Astrocyte of the cerebellum (primary cell): ENCODE results near the gene B3GAT2.

Experiments
- DNase-seq: peaks from one replicate; pipeline ENCODE4 v3.0.0-alpha.2; 2011; ENCODE audit warnings: low read depth
- H3K4me3 ChIP-seq: 2 replicates; pipeline ENCODE4 v1.5.1; 2011; ENCODE audit warnings: mild to moderate bottlenecking, low read depth, low read length, moderate library complexity
- CTCF ChIP-seq: IDR thresholded peaks from 2 replicates; pipeline ENCODE4 v1.5.1; 2012; ENCODE audit warnings: low read length, low read depth, moderate library complexity, mild to moderate bottlenecking; ENCODE audit errors: missing control alignments
- in situ Hi-C: cut with HindIII; loops from 2 replicates; pipeline ENCODE4 v1.10.0; 2017; ENCODE audit warnings: low sequenced_read_pairs

Gene B3GAT2

GRCh38 chr6:70956451-70957283, at the start of gene B3GAT2:
Gene B3GAT2 (minus strand): TSS chr6:70957060. CDS start chr6:70956429, 631 bp downstream.
- in situ Hi-C loops, result no loop called here
- no peak for DNase-seq
- H3K4me3 ChIP-seq, result peak within 1 kb of the TSS; percentile 47
- no peak for TF ChIP-seq CTCF

DNA sequence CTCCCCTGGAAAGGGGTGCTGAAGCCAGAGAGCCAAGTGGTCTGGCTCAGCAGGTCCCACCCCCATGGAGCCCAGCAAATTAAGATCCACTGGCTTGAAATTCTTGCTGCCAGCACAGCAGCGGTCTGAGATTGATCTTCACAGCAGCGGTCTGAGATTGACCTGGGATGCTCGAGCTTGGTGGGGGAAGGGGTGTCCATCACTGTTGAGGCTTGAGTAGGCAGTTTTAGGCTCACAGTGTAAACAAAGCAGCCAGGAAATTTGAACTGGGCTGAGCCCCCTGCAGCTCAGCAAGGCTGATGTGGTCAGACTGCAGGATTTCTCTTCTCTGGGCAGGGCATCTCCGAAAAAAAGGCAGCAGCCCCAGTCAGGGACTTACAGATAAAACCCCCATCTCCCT, 41.3 kb upstream of the B3GAT2 start:
- in situ Hi-C loops, result no loop called here
- no peak for TF ChIP-seq CTCF
- DNase-seq, result no peak
- H3K4me3 ChIP-seq, result no peak overlapping the region

GRCh38 chr6:70997379-70997778, 40.5 kb upstream of the B3GAT2 start:
- in situ Hi-C loops, result no loop called here
- DNase-seq, result no peak
- no peak for TF ChIP-seq CTCF
- no peak overlapping the region for H3K4me3 ChIP-seq

DNA sequence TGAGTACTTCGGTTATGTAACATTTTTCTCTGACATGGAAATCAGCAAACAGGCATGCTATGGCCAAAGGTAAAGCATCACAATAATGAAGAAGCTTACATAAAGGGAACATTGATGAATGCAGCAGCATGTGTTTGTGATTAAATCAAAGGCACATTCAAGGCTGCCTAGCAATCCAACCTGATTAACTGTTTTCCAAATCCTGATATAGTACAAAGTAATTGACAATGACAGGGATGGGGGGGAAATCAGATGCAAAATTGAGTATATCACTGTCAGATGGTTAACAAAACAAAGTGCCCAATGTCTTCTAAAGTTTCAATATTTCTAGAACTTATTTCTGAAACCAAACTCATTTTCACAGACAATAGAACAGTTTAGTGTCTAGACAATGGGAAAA, 39.2 kb upstream of the B3GAT2 start:
- no peak for DNase-seq
- in situ Hi-C loops, result no loop called here
- no peak overlapping the region for H3K4me3 ChIP-seq
- TF ChIP-seq CTCF, result no peak

- H3K4me3 ChIP-seq, result no peak overlapping the region
- no peak for TF ChIP-seq CTCF
- no peak for DNase-seq
- in situ Hi-C loops, result no loop called here
These were observed 38.6 kb upstream of the B3GAT2 start for GRCh38 chr6:70995411-70995810.

DNA sequence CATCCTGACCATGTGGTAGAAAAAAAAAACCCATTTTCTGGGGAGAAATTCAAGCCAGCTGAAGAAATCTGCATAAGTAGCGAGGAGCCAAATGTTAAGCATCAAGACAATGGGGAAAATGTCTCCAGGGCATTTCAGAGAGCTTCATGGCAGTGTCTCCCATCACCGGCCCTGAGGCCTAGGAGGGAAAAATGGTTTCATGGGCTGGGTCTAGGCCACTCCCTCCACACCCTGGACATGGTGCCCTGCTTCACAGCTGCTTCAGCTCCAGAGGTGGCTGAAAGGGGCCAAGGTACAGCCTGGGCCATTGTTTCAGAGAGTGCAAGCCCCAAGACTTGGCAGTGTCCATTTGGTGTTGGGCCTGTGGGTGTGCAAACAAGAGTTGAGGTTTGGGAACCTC, 34.4 kb upstream of the B3GAT2 start:
- H3K4me3 ChIP-seq, result no peak overlapping the region
- in situ Hi-C loops, result no loop called here
- no peak for TF ChIP-seq CTCF
- no peak for DNase-seq

GRCh38 chr6:70985156-70985555, 28.3 kb upstream of the B3GAT2 start:
- no peak for DNase-seq
- no peak for TF ChIP-seq CTCF
- in situ Hi-C loops, result no loop called here
- H3K4me3 ChIP-seq, result no peak overlapping the region
